Kidney epithelial cell (primary cell): Measurements from ENCODE around the gene KLHL22. TPM values are rescaled to one million over a fixed set of nuclear protein-coding genes. Genes with fewer than 3 reads are reported as not detected.

ENCODE experiments used
- DNase-seq: peaks from one replicate; pipeline ENCODE4 v3.0.0-alpha.2; 2010; ENCODE audit warnings: low read depth
- H3K27me3 ChIP-seq: 2 replicates; pipeline ENCODE4 v1.6.0; 2011; ENCODE audit warnings: low read length; ENCODE audit not compliant: control insufficient read depth, insufficient read depth
- H3K36me3 ChIP-seq: 2 replicates; pipeline ENCODE4 v1.5.1; 2011; ENCODE audit warnings: low read length; ENCODE audit not compliant: control insufficient read depth, insufficient read depth
- H3K4me3 ChIP-seq: 2 replicates; pipeline ENCODE4 v1.5.1; 2011; ENCODE audit warnings: low read depth, mild to moderate bottlenecking, control low read depth, low read length
- CTCF ChIP-seq: IDR thresholded peaks from 2 replicates; pipeline ENCODE4 v1.5.1; 2011; ENCODE audit warnings: mild to moderate bottlenecking, moderate library complexity, low read length, control low read depth, inconsistent platforms; ENCODE audit not compliant: insufficient read depth, poor library complexity, severe bottlenecking
- total RNA-seq: library from RNA; depleted of rRNA; stranded (reverse); fragments of >200 nt; gene quantifications from 2 replicates; pipeline ENCODE4 v1.2.3, GENCODE V29; 2015

The KLHL22 gene
- total RNA-seq, 1 donor from 2014 or later: 18.6 TPM

- H3K4me3 ChIP-seq: no peak overlapping the region
Measured at GRCh38 chr22:20450551-20450906, 45.1 kb downstream of the KLHL22 start.

GRCh38 chr22:20449819-20450550, 45.6 kb downstream of the KLHL22 start:
- Histone ChIP-seq H3K36me3 (peaks cover 1% of the 10 kb centered on the region), H3K27me3 (no peaks in the 10 kb centered on the region), H3K4me3 (no peak overlapping the region)
- no peak for DNase-seq
- TF ChIP-seq CTCF: no peak

More at GRCh38 chr22:20450551-20450906, 45.1 kb downstream of the KLHL22 start:
- Histone ChIP-seq H3K36me3 (peaks cover 1% of the 10 kb centered on the region), H3K27me3 (no peaks in the 10 kb centered on the region)
- no peak for DNase-seq
- TF ChIP-seq CTCF: no peak

- peaks cover 1% of the 10 kb centered on the region for H3K36me3 ChIP-seq
Measured at GRCh38 chr22:20448630-20449029, 47.0 kb downstream of the KLHL22 start.

GRCh38 chr22:20446383-20446970, 49.1 kb downstream of the KLHL22 start:
- no peak for TF ChIP-seq CTCF
- Histone ChIP-seq H3K36me3 (peaks cover 1% of the 10 kb centered on the region), H3K27me3 (no peaks in the 10 kb centered on the region), H3K4me3 (no peak overlapping the region)
- DNase-seq: no peak

More at GRCh38 chr22:20448630-20449029, 47.0 kb downstream of the KLHL22 start:
- no peaks in the 10 kb centered on the region for H3K27me3 ChIP-seq
- no peak for DNase-seq
- TF ChIP-seq CTCF: no peak
- no peak overlapping the region for H3K4me3 ChIP-seq

GRCh38 chr22:20444325-20444724, 51.3 kb downstream of the KLHL22 start:
- no peak for DNase-seq
- Histone ChIP-seq H3K4me3 (no peak overlapping the region), H3K27me3 (no peaks in the 10 kb centered on the region), H3K36me3 (peaks cover 1% of the 10 kb centered on the region)
- TF ChIP-seq CTCF: no peak
